ENCODE data around the gene CDHR1.
A peak's percentile ranks its signal among the peaks of the same experiment; 100 is the strongest.

CDHR1 gene

DNA sequence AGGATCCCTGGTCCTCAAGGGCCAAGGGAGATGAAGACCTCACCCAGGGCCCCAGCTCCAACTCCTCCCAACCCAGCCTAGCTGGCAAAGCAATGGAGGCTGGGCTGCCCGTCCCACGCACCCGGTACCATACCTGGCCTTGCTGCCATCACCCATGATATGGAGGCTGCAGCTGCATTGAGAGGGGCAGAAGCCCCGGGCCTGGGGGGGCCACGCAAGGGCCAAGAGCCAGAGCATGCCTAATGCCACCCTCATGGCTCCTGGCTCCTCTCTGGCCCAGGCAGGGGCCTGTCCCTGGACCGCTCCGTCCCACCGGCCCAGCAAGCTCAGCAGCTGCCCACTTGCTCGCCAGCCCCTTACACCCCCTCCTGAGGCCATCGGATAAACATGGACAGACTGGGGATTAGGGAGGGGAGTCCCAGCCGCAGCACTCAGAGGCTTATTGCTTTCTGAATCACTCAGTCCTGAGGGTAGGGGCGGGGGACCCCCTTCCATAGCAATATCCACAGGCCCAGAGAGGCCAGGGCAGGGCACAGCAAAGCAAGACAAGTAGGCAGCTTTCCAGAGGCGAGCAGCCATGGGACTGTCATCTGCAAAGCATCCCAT, 47.0 kb downstream of the CDHR1 start, which contains the start of gene LRIT1:
Gene LRIT1, minus strand, starts transcription at position 362 of the 606 bp plus-strand sequence. Its CDS starts 107 bp downstream, at position 255.
- no peak within 1 kb of the TSS for H3K4me3 ChIP-seq (replicated peaks in 1 of 2; ENCODE audit: low read depth in 2 of 2, low read length in 2 of 2)
- DNase-seq (ENCODE audit: low read depth in 2 of 2), result no peak
- TF ChIP-seq, protein P1, sequence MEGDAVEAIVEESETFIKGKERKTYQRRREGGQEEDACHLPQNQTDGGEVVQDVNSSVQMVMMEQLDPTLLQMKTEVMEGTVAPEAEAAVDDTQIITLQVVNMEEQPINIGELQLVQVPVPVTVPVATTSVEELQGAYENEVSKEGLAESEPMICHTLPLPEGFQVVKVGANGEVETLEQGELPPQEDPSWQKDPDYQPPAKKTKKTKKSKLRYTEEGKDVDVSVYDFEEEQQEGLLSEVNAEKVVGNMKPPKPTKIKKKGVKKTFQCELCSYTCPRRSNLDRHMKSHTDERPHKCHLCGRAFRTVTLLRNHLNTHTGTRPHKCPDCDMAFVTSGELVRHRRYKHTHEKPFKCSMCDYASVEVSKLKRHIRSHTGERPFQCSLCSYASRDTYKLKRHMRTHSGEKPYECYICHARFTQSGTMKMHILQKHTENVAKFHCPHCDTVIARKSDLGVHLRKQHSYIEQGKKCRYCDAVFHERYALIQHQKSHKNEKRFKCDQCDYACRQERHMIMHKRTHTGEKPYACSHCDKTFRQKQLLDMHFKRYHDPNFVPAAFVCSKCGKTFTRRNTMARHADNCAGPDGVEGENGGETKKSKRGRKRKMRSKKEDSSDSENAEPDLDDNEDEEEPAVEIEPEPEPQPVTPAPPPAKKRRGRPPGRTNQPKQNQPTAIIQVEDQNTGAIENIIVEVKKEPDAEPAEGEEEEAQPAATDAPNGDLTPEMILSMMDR (IDR thresholded peaks at IDR 0.05; ENCODE audit: low read depth, low read length), result no peak

DNA sequence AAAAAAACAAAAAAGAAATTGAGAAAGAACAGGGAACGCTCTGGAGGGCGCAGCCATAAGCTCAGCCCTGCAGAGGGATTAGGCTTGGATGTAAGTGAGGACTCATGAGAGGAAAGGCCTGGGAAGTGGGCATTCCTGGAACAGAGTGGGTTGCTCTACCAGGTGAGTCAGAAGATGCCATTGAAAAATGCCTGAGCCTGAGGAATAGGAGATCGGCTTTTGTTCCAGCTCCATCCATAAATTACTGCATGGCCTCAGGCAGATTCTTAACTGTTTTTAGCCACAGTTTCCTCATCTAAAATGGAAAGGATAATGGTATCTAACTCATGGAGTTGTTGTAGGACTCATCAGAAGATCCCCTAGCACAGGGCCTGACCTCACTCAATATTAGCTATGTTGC, 49.4 kb downstream of the CDHR1 start:
- no peak for DNase-seq (ENCODE audit: low read depth in 2 of 2)
- TF ChIP-seq, protein P1 (IDR thresholded peaks at IDR 0.05; ENCODE audit: low read depth, low read length), result no peak
- no peak overlapping the region for H3K4me3 ChIP-seq (replicated peaks in 1 of 2; ENCODE audit: low read depth in 2 of 2, low read length in 2 of 2)

DNA sequence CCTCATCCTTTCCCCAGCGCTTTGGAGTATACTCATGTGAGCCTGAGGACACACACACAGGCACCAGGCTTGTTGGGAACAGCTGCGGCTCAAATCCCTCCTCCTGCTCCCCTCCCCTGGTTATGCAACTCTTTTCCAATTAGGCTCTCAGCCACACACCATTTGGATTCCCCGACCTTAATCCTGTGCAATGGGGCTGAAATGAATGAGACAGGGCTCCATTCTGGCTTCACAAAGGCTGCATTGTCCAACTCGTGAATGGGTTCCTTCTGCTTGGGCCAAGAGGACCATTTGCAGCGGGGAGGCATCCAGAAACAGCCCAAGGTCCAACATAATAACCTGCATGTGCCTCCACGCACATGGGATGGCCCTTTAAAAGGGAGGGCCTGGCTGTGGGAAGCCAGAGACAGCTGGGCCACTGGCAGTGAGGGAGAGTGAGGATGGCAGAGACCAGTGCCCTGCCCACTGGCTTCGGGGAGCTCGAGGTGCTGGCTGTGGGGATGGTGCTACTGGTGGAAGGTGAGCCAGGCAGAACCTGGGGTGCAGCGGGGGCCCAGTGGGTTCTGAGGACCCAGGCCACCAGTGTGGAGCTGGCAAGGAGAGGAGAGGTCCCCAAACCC, 50.4 kb downstream of the CDHR1 start, which contains the start of gene RGR:
Gene RGR, plus strand, starts transcription at position 403 of the 620 bp plus-strand sequence. Its CDS starts 38 bp downstream, at position 441.
- TF ChIP-seq, protein P1 (IDR thresholded peaks at IDR 0.05; ENCODE audit: low read depth, low read length), result no peak
- no peak for DNase-seq (ENCODE audit: low read depth in 2 of 2)
- H3K4me3 ChIP-seq (replicated peaks in 1 of 2; ENCODE audit: low read depth in 2 of 2, low read length in 2 of 2), result no peak within 1 kb of the TSS

DNA sequence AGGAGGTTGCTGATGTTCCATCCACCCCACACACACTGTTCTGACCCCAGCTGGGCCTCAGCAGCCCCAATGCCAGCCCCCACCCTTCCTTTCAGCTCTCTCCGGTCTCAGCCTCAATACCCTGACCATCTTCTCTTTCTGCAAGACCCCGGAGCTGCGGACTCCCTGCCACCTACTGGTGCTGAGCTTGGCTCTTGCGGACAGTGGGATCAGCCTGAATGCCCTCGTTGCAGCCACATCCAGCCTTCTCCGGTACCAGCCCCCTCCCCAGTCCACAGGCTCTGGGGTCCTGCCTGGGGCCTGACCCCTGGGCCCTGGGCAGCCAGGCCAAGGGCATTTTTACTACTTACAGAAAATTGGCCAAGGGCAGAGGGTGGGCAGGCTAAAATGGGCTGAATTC, 53.2 kb downstream of the CDHR1 start:
- H3K4me3 ChIP-seq (replicated peaks in 1 of 2; ENCODE audit: low read depth in 2 of 2, low read length in 2 of 2), result no peak overlapping the region
- TF ChIP-seq, protein P1 (IDR thresholded peaks at IDR 0.05; ENCODE audit: low read depth, low read length), result no peak
- no peak for DNase-seq (ENCODE audit: low read depth in 2 of 2)

DNA sequence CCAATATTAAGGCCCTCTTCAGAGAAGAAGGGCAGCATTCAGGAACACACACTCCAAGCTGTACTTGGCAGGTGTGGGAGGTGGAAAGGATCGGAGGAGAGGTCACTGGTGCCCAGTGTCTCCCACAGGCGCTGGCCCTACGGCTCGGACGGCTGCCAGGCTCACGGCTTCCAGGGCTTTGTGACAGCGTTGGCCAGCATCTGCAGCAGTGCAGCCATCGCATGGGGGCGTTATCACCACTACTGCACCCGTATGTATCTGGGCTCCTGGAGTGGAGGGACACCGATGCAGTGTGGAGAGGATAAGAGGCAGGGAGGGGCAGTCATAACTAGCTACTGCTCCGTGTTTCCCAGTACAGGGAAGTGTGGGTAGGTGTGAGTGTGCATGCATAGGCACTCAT, 54.5 kb downstream of the CDHR1 start:
- TF ChIP-seq, protein P1 (IDR thresholded peaks at IDR 0.05; ENCODE audit: low read depth, low read length), result no peak
- no peak for DNase-seq (ENCODE audit: low read depth in 2 of 2)
- no peak overlapping the region for H3K4me3 ChIP-seq (replicated peaks in 1 of 2; ENCODE audit: low read depth in 2 of 2, low read length in 2 of 2)

DNA sequence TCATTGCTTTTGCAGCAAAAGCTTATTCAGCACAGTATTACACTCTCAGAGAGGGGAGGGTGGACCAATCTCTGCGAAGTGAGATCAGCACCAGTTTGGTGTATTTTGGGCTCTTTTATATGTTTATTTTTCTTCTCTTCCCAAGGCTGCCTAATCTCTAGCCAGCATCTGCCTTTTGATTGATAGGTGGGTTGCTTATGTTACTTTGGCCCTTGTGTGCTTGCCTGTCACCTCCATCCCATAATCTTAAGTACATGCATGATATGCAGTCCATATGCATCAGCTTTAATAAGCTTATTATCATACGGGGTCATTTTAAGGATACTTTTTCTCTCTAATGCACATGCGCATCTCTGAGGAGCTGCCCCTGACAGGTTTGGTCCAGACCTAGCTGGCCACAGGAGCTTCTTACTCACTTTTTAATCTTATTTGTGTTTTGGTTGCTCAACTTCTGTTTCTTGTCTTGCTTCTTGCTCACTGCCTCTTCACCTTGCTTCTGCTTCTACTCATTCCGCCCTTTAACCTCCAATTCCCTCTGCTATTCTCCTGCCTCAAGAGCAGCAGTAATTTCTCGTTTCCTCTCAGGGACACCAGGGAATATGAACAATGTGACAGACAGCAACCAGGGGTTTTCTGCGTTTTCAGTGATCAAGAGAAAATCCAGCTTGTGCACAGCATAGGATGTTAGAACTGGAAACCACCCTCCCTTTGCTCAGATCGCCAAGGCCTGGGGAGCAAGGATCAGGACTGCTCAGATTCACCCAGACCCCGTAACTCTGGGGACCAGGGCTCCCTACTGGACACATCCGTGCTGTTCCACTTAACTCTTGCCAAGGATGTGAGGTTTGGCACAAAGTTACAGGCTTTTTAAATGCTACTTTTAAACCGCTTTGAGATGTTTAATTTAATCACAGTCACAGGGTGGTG, 60.5 kb downstream of the CDHR1 start:
- peak in 1 of 2 donors; percentile 7 for DNase-seq (ENCODE audit: low read depth in 2 of 2)
- TF ChIP-seq, protein P1 (IDR thresholded peaks at IDR 0.05; ENCODE audit: low read depth, low read length), result no peak
- no peak overlapping the region for H3K4me3 ChIP-seq (replicated peaks in 1 of 2; ENCODE audit: low read depth in 2 of 2, low read length in 2 of 2)
